Stimulated activated CD4-positive, alpha-beta T cell treated with anti-CD3 and anti-CD28 coated beads, TNF-alpha, amount 100 ng/mL, for 1 hour (primary cell): ENCODE data around the gene PLBD2.

Source experiments
- DNase-seq, 3 donors: peaks; one replicate each; pipeline ENCODE4 v3.0.0-alpha.2; 2020; ENCODE audit warnings: low read depth in 3 of 3, low spot score in 1 of 3

PLBD2 gene

GRCh38 chr12:113368331-113368730 is 9.9 kb downstream of the PLBD2 start:
- no peak for DNase-seq

- DNase-seq: no peak
These were observed 11.1 kb downstream of the PLBD2 start for GRCh38 chr12:113369391-113369985.

GRCh38 chr12:113370923-113371682 is 12.7 kb downstream of the PLBD2 start:
- no peak for DNase-seq

- no peak for DNase-seq
These were observed 13.4 kb downstream of the PLBD2 start for GRCh38 chr12:113371808-113372207.

GRCh38 chr12:113372371-113372770 is 14.0 kb downstream of the PLBD2 start:
- DNase-seq: no peak

GRCh38 chr12:113373440-113373839 is 15.1 kb downstream of the PLBD2 start:
- DNase-seq: no peak

- no peak for DNase-seq
These were observed 15.6 kb downstream of the PLBD2 start for GRCh38 chr12:113373969-113374368.

- DNase-seq: no peak
These were observed 16.5 kb downstream of the PLBD2 start for GRCh38 chr12:113374823-113375428.

GRCh38 chr12:113378291-113378690 is 19.9 kb downstream of the PLBD2 start:
- DNase-seq: no peak

GRCh38 chr12:113381220-113381619 is 22.8 kb downstream of the PLBD2 start:
- no peak for DNase-seq

GRCh38 chr12:113382206-113382605 is 23.8 kb downstream of the PLBD2 start:
- DNase-seq: no peak

- no peak for DNase-seq
These were observed 26.4 kb downstream of the PLBD2 start for GRCh38 chr12:113384778-113385177.

GRCh38 chr12:113385282-113385882 is 27.0 kb downstream of the PLBD2 start:
- no peak for DNase-seq

- DNase-seq: no peak
These were observed 28.6 kb downstream of the PLBD2 start for GRCh38 chr12:113386866-113387566.

- no peak for DNase-seq
These were observed 29.2 kb downstream of the PLBD2 start for GRCh38 chr12:113387631-113388030.

- no peak for DNase-seq
These were observed 30.0 kb downstream of the PLBD2 start for GRCh38 chr12:113388351-113388750.

- DNase-seq: no peak
These were observed 32.0 kb downstream of the PLBD2 start for GRCh38 chr12:113390064-113391043.

- no peak for DNase-seq
These were observed 32.8 kb downstream of the PLBD2 start for GRCh38 chr12:113391145-113391544.

- DNase-seq: no peak
These were observed 33.4 kb downstream of the PLBD2 start for GRCh38 chr12:113391650-113392337.

GRCh38 chr12:113392520-113392919 is 34.1 kb downstream of the PLBD2 start:
- no peak for DNase-seq
